SK-N-MC (cell line): ENCODE data around the gene TRIM13.
"Not testable (repeated sequence)": the region's sequence is repeated elsewhere in the genome, so short reads cannot be mapped to it uniquely, and the experiment has no call there.

ENCODE experiments used
- DNase-seq: peaks from one replicate; pipeline ENCODE4 v3.0.0-alpha.2; 2011; ENCODE audit warnings: low read depth, low spot score
- H3K27ac ChIP-seq: fragments of 200-600 bp; sonication (generic); 2 replicates; pipeline ENCODE4 v1.5.1; 2016; ENCODE audit warnings: mixed run types
- H3K36me3 ChIP-seq: fragments of 200-600 bp; sonication (generic); 2 replicates; pipeline ENCODE4 v1.6.1; 2017; ENCODE audit warnings: antibody characterized with exemption, low read length, mixed read lengths; ENCODE audit not compliant: insufficient read depth
- H3K4me3 ChIP-seq: fragments of 200-600 bp; sonication (generic); 2 replicates; pipeline ENCODE4 v1.5.1; 2016
- H3K9ac ChIP-seq: fragments of 200-600 bp; sonication (generic); 2 replicates; pipeline ENCODE4 v1.8.0; 2017; ENCODE audit warnings: mixed run types, mixed read lengths; ENCODE audit not compliant: insufficient read length
- H3K9me3 ChIP-seq: fragments of 200-600 bp; sonication (generic); 2 replicates; pipeline ENCODE4 v1.6.1; 2017; ENCODE audit warnings: low read depth, mild to moderate bottlenecking, antibody characterized with exemption, low read length, moderate library complexity, mixed read lengths
- EZH2 ChIP-seq: fragments of 200-600 bp; sonication (generic); IDR thresholded peaks from one replicate; pipeline ENCODE4 v1.6.1; 2017; ENCODE audit warnings: antibody characterized with exemption
- FOXP2 ChIP-seq: optimal IDR thresholded peaks from 2 replicates; pipeline ENCODE3; 2011; ENCODE audit warnings: mild to moderate bottlenecking, moderate library complexity; ENCODE audit not compliant: insufficient read depth; ENCODE audit errors: extremely low read length, control extremely low read depth
- POLR2AphosphoS5 ChIP-seq: IDR thresholded peaks from 2 replicates; pipeline ENCODE4 v1.6.1; 2012; ENCODE audit warnings: mild to moderate bottlenecking, low read depth, low read length, borderline replicate concordance

TRIM13 gene

DNA sequence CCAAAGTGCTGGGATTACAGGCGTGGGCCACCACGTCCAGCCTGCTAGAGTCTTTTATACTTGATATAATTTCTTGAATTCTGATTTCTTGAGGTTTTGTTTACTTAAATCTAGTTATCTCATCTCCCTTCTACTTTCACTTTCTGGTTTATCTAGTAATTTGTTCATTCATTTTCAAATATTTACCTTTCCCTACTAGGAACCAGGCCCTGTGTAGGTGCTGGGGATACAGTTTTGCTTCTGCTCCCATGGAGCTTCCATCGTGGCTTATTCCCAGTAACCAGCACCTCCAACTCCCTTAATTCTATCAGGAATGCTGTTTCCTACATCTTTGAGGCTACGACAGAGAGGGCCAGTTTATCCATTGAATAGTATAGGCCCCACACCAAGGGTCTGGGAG is 24.1 kb upstream of the TRIM13 start:
- H3K4me3 ChIP-seq: no peak overlapping the region
- no peaks in the 10 kb centered on the region for H3K9me3 ChIP-seq
- DNase-seq: no peak
- TF ChIP-seq POLR2AphosphoS5: no peak
- TF ChIP-seq FOXP2: no peak
- TF ChIP-seq EZH2: no peak
- no peak overlapping the region for H3K9ac ChIP-seq
- no peak overlapping the region for H3K27ac ChIP-seq
- no peaks in the 10 kb centered on the region for H3K36me3 ChIP-seq

DNA sequence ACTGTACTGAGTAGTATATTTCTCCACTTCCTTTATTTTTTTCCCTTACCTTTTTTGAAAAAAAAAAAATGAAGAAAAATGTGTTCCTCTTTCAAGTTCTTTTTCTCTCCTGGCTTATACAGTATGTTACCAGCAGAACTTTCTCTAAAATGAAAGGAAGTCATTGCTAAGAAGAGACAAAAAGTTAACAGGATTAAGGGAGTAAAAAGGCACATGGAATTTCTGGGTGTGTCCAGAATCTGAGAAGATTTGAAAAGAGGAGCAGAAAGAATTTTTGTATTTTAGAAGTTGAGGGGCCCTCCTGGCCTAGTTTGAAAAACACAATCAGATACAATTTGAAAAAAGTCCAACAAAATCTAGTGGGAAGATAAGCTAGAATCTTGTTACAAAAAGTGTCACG is 21.0 kb upstream of the TRIM13 start:
- H3K9me3 ChIP-seq: no peaks in the 10 kb centered on the region

DNA sequence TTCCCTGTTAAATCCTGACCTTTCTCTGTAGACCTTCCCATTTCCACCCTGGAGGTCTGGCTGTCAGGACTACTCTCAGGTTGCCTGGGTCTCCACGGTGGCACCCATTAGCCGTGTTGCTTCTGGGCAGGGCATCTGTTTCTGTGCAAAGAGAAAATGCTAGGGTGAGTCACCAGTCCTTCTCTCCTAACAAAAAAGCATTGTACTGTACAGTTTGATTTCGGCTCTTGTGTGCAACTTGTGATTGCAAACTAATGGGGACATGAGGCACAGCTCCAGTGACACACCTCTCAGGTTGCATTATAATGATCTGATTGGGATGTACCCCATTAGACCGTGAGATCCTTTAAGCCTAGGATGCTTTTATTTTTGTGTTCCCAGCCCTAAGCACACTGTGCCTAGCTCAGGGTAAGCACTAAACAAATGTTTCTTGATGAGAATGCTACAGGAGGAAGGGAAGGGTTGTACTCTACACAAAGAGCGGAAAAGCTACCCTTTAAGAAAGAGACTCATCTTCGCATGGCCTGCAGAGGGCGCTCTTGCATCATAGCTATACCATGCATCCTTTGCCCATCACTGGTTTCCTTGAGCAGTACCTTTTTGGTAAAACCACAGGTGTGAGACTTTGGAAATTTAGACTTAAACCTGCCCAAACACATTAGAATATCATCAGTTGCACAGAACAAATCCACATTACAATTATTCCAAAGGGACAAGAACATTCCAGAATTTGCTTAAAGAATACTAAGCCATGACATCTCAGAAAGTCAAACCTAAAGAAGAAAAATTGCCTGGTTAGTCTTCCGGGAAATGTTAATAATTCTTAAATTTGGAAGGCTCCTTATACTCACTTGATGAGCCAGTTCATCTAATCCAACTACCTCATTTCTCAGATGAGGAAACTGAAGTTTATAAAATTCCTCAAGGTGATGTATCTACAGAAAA is 20.3 kb upstream of the TRIM13 start:
- H3K36me3 ChIP-seq: no peaks in the 10 kb centered on the region
- H3K9ac ChIP-seq: no peak overlapping the region
- DNase-seq: no peak
- no peak overlapping the region for H3K27ac ChIP-seq
- H3K9me3 ChIP-seq: no peaks in the 10 kb centered on the region
- TF ChIP-seq FOXP2: no peak
- no peak overlapping the region for H3K4me3 ChIP-seq

More for the DNA sequence above, 21.0 kb upstream of the TRIM13 start:
- Histone ChIP-seq H3K36me3 (no peaks in the 10 kb centered on the region), H3K4me3 (no peak overlapping the region), H3K27ac (no peak overlapping the region), H3K9ac (no peak overlapping the region)
- no peak for DNase-seq
- TF ChIP-seq EZH2 (no peak), POLR2AphosphoS5 (no peak), FOXP2 (no peak)

DNA sequence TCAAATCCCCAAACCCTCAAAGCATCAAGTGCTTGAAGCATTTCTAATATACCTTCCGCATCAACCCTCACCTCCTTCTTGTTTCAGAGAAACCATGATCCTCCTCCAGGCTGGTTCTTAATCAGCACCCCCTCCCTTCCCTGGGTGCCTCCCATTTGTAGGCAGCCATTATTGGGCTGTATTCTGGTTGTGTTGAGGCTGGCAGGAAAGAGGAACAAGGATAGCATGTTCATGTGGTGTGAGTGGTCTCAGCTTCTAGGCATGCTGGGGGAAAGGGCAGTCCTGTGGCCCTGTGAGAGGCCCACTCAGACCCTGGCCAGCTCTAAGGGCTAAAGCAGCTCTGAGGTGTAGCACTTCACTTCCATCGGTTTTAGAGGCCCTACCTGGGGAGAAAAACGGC is 18.9 kb upstream of the TRIM13 start:
- Histone ChIP-seq H3K9me3 (no peaks in the 10 kb centered on the region), H3K36me3 (no peaks in the 10 kb centered on the region), H3K9ac (no peak overlapping the region), H3K4me3 (no peak overlapping the region), H3K27ac (no peak overlapping the region)
- TF ChIP-seq EZH2 (no peak), POLR2AphosphoS5 (no peak), FOXP2 (no peak)
- no peak for DNase-seq

DNA sequence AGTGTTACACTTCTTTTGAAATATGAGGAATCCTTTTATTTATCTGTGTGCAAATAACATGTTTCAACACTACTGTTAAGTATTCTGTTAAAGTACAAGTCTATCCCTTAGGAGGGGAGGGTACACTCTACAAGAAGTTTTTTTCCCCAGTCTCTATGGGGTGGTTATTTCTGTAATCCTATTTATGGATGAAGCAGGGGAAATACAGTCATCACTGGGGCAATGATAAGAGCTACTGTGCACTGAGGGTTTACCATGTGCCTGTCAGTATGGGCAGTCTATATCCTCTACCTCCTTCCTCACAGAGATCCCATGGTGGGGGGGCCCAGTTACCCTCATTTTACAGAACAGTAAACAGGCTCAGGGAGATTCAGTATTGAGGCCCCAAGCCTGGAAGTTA is 16.6 kb upstream of the TRIM13 start:
- H3K9me3 ChIP-seq: no peaks in the 10 kb centered on the region
- no peak overlapping the region for H3K4me3 ChIP-seq
- DNase-seq: no peak
- no peak overlapping the region for H3K9ac ChIP-seq
- TF ChIP-seq FOXP2: no peak
- TF ChIP-seq EZH2: no peak
- no peak for TF ChIP-seq POLR2AphosphoS5
- H3K27ac ChIP-seq: no peak overlapping the region
- no peaks in the 10 kb centered on the region for H3K36me3 ChIP-seq

DNA sequence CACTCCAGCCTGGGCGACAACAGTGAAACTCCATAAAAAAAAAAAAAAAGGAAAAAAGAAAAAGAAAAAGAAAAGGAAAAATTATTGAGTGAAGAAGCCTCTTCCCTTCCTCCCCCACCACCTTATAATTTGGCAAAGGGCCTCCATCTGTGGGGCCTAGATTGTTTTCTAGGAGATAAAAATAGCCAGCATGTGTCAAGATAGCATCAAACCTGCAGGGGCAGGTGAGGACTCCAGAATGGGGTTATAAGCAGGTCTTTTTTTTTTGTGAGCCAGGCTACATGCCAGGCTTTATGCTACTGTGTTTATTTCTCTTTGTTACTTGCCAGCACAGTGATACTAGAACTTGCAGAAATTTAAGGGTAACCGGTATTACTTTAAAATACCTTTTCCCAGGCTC is 11.7 kb upstream of the TRIM13 start:
- Histone ChIP-seq H3K9ac (no peak overlapping the region), H3K36me3 (no peaks in the 10 kb centered on the region), H3K9me3 (no peaks in the 10 kb centered on the region), H3K27ac (no peak overlapping the region), H3K4me3 (no peak overlapping the region)
- TF ChIP-seq FOXP2 (no peak), POLR2AphosphoS5 (no peak), EZH2 (no peak)
- DNase-seq: no peak

DNA sequence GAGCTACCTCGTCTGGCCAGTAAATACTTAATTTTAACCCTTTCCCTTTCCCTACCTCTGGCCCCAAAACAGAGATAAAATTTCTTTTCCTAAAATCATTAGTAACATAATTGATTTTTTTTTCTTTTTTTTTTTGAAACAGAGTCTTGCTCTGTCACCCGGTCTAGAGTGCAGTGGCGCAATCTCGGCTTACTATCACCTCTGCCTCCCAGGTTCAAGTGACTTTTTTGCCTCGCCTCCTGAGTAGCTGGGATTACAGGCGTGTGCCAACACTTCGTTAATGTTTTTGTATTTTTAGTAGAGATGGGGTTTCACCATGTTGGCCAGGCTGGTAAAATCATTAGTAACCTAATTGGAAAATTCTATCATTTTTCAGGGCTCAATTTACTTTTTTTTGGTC is 10.4 kb upstream of the TRIM13 start:
- DNase-seq: no peak
- no peak for TF ChIP-seq POLR2AphosphoS5
- Histone ChIP-seq H3K36me3 (peaks cover 3% of the 10 kb centered on the region; the same call in 1 of the 2 replicates), H3K9ac (no peak overlapping the region), H3K9me3 (no peaks in the 10 kb centered on the region), H3K4me3 (no peak overlapping the region), H3K27ac (no peak overlapping the region)

DNA sequence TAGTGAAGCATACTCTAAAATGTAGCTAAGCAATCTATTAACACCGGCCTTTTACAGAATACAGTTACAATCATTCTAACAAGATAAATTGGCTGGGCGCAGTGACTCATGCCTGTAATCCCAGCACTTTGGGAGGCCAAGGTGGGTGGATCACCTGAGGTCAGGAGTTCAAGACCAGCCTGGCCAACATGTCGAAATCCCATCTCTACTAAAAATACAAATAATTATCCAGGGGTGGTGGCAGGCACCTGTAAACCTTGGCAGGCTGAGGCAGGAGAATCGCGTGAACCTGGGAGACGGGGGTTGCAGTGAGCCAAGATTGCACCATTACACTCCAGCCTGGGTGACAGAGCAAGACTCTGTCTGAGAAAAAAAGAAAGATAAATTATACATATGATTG is 6.2 kb upstream of the TRIM13 start:
- H3K36me3 ChIP-seq, H3K9ac ChIP-seq, H3K27ac ChIP-seq, DNase-seq, H3K9me3 ChIP-seq, H3K4me3 ChIP-seq: not testable (repeated sequence)

DNA sequence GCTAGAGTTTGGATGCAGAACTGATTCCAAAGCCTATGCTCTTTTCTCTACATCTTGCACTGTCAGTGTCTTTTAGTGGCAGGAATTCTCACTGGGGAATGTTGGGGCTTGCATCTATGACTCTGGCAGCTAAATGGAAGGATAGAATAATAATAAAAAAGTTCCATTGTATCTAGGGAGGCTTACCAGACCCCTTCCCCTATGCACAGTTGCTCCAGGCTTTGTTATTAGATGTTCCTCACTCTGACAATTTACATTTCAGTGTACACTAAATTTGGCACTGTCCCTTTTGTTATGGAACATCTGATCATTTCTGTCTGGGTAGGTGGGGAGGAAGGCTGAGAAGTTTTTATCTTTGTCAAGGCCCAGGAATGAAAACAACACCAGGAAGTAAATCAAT is 3.7 kb upstream of the TRIM13 start:
- no peaks in the 10 kb centered on the region for H3K9me3 ChIP-seq
- no peak for DNase-seq
- TF ChIP-seq FOXP2: no peak
- TF ChIP-seq EZH2: no peak
- TF ChIP-seq POLR2AphosphoS5: no peak
- H3K9ac ChIP-seq: no peak overlapping the region
- peaks cover 8% of the 10 kb centered on the region for H3K36me3 ChIP-seq
- no peak overlapping the region for H3K4me3 ChIP-seq
- H3K27ac ChIP-seq: no peak overlapping the region
